ENCODE results near the gene PON2.

DNA sequence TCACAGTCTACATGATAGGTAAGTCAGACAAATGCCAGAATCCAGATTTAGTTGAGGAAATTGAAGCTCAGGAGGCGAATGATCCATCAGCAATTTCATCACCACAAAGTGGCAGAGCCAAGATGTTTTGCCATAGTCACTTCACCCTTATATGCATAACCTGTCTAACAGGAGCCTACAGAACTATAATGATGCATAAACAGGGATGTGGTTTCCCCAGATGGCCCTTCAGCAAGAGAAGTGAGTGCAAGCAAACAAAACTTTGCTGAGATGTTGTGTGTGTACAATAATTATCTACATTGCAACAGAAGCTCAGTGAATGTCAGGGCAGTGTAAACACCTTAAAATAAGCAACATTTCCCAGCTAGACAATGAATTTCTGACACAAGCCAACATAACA lies 67.2 kb downstream of the PON2 start:
- TF ChIP-seq, protein P1, sequence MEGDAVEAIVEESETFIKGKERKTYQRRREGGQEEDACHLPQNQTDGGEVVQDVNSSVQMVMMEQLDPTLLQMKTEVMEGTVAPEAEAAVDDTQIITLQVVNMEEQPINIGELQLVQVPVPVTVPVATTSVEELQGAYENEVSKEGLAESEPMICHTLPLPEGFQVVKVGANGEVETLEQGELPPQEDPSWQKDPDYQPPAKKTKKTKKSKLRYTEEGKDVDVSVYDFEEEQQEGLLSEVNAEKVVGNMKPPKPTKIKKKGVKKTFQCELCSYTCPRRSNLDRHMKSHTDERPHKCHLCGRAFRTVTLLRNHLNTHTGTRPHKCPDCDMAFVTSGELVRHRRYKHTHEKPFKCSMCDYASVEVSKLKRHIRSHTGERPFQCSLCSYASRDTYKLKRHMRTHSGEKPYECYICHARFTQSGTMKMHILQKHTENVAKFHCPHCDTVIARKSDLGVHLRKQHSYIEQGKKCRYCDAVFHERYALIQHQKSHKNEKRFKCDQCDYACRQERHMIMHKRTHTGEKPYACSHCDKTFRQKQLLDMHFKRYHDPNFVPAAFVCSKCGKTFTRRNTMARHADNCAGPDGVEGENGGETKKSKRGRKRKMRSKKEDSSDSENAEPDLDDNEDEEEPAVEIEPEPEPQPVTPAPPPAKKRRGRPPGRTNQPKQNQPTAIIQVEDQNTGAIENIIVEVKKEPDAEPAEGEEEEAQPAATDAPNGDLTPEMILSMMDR (conservative IDR thresholded peaks at IDR 0.05; ENCODE audit: low read depth, low read length) = no peak
- TF ChIP-seq EZH2 (IDR thresholded peaks at IDR 0.05; ENCODE audit: low read length, unreplicated experiment) = no peak

Measured in PC-3 (cell line).